Subcutaneous abdominal adipose tissue (tissue), 5 donors: ENCODE data around the gene C19orf85.
A peak's percentile ranks its signal among the peaks of the same experiment; 100 is the strongest.

Experiments used
- H3K27ac ChIP-seq: one replicate; pipeline ENCODE4 v1.7.0; 2013; ENCODE audit warnings: low read depth, mild to moderate bottlenecking, inconsistent platforms, low read length, moderate library complexity
- H3K27me3 ChIP-seq, 5 donors: one replicate each; pipeline ENCODE4 v1.7.0; 2013; ENCODE audit warnings: low read length in 5 of 5, inconsistent platforms in 1 of 5; ENCODE audit not compliant: control insufficient read depth in 5 of 5, insufficient read depth in 4 of 5
- H3K36me3 ChIP-seq, 5 donors: one replicate each; pipeline ENCODE4 v1.7.0; 2013; ENCODE audit warnings: low read length in 5 of 5; ENCODE audit not compliant: control insufficient read depth in 5 of 5, insufficient read depth in 5 of 5
- H3K4me1 ChIP-seq, 5 donors: one replicate each; pipeline ENCODE4 v1.7.0; 2013; ENCODE audit warnings: low read length in 5 of 5, mild to moderate bottlenecking in 3 of 5, moderate library complexity in 1 of 5; ENCODE audit not compliant: control insufficient read depth in 5 of 5, insufficient read depth in 5 of 5
- H3K4me3 ChIP-seq, 5 donors: one replicate each; pipeline ENCODE4 v1.7.0; 2013; ENCODE audit warnings: low read length in 5 of 5, low read depth in 1 of 5
- H3K9ac ChIP-seq, 5 donors: one replicate each; pipeline ENCODE4 v1.7.0; 2013; ENCODE audit warnings: low read length in 5 of 5, mild to moderate bottlenecking in 4 of 5, moderate library complexity in 3 of 5
- H3K9me3 ChIP-seq, 5 donors: one replicate each; pipeline ENCODE4 v1.7.0; 2013; ENCODE audit warnings: low read length in 5 of 5; ENCODE audit not compliant: control insufficient read depth in 5 of 5
- donor health status: healthy.
- donor health status: healthy.
- donor health status: healthy.
- donor health status: healthy.
- donor health status: healthy.

C19orf85 gene

GRCh38 chr19:55490478-55491432, 26.2 kb upstream of the C19orf85 start:
- Histone ChIP-seq H3K36me3 (no peaks in the 10 kb centered on the region), H3K27me3 (peaks cover 12 to 54% (median 44%) of the 10 kb centered on the region in 5 donors), H3K4me1 (peaks cover 6 to 66% (median 45%) of the 10 kb centered on the region in 5 donors), H3K27ac (no peak overlapping the region), H3K9me3 (no peaks in the 10 kb centered on the region), H3K9ac (no peak overlapping the region), H3K4me3 (no peak overlapping the region)

- Histone ChIP-seq H3K36me3 (no peaks in the 10 kb centered on the region), H3K4me1 (peaks cover 6 to 73% (median 53%) of the 10 kb centered on the region in 5 donors), H3K27me3 (peaks cover 12 to 61% (median 46%) of the 10 kb centered on the region in 5 donors), H3K9ac (peak overlapping the region in 1 of 5 donors; percentile 17), H3K9me3 (no peaks in the 10 kb centered on the region), H3K4me3 (no peak overlapping the region), H3K27ac (no peak overlapping the region)
These were observed 25.3 kb upstream of the C19orf85 start for GRCh38 chr19:55489711-55490477.

GRCh38 chr19:55488986-55489710, 24.6 kb upstream of the C19orf85 start:
- Histone ChIP-seq H3K36me3 (no peaks in the 10 kb centered on the region), H3K4me3 (no peak overlapping the region), H3K27me3 (peaks cover 8 to 53% (median 46%) of the 10 kb centered on the region in 5 donors), H3K9ac (peak overlapping the region in 1 of 5 donors; percentile 17), H3K9me3 (no peaks in the 10 kb centered on the region), H3K27ac (no peak overlapping the region), H3K4me1 (peaks cover 5 to 73% (median 55%) of the 10 kb centered on the region in 5 donors)

- Histone ChIP-seq H3K36me3 (peaks cover 0 to 9% (median 4%) of the 10 kb centered on the region in 5 donors), H3K27ac (peak within 1 kb of the TSS; percentile 74), H3K9ac (peak within 1 kb of the TSS in 1 of 5 donors; percentile 57), H3K9me3 (no peaks in the 10 kb centered on the region), H3K4me1 (peaks cover 5 to 68% (median 51%) of the 10 kb centered on the region in 5 donors), H3K27me3 (peaks cover 5 to 46% (median 42%) of the 10 kb centered on the region in 5 donors), H3K4me3 (peak within 1 kb of the TSS in 2 of 5 donors; percentile 4)
These were observed 23.6 kb upstream of the C19orf85 start, which contains the start of gene SSC5D for GRCh38 chr19:55487924-55488687. Gene SSC5D (plus strand): TSS chr19:55488436. CDS start chr19:55488590, 154 bp downstream.

- no peaks in the 10 kb centered on the region for H3K9me3 ChIP-seq
- peaks cover 5 to 62% (median 48%) of the 10 kb centered on the region in 5 donors for H3K4me1 ChIP-seq
- H3K36me3 ChIP-seq = peaks cover 0 to 16% (median 10%) of the 10 kb centered on the region in 5 donors
- H3K4me3 ChIP-seq = peak overlapping the region in 3 of 5 donors; percentile 4 to 7 (median 4)
- peaks cover 5 to 38% (median 36%) of the 10 kb centered on the region in 5 donors for H3K27me3 ChIP-seq
- peak overlapping the region; percentile 74 for H3K27ac ChIP-seq
- H3K9ac ChIP-seq = peak overlapping the region in 2 of 5 donors; percentile 12 to 57
These were observed 22.7 kb upstream of the C19orf85 start for GRCh38 chr19:55486971-55487923.

- Histone ChIP-seq H3K27me3 (peaks cover 0 to 33% (median 28%) of the 10 kb centered on the region in 5 donors), H3K9ac (peak overlapping the region in 2 of 5 donors; percentile 12 to 57), H3K4me1 (peaks cover 5 to 56% (median 48%) of the 10 kb centered on the region in 5 donors), H3K36me3 (peaks cover 0 to 24% (median 11%) of the 10 kb centered on the region in 5 donors), H3K9me3 (no peaks in the 10 kb centered on the region), H3K27ac (peak overlapping the region; percentile 74), H3K4me3 (peak overlapping the region in 2 of 5 donors; percentile 4 to 37)
These were observed 21.8 kb upstream of the C19orf85 start for GRCh38 chr19:55486043-55486970.

- Histone ChIP-seq H3K9ac (peak overlapping the region in 1 of 5 donors; percentile 57), H3K27me3 (peaks cover 0 to 32% (median 25%) of the 10 kb centered on the region in 5 donors), H3K36me3 (peaks cover 0 to 29% (median 14%) of the 10 kb centered on the region in 5 donors), H3K9me3 (no peaks in the 10 kb centered on the region), H3K27ac (peak overlapping the region; percentile 74), H3K4me1 (peaks cover 5 to 51% (median 48%) of the 10 kb centered on the region in 5 donors), H3K4me3 (peak overlapping the region in 2 of 5 donors; percentile 62 to 64)
These were observed 21.0 kb upstream of the C19orf85 start for GRCh38 chr19:55485439-55486011.
